WTC11 (cell line): Measurements from ENCODE around the gene B3GALT4. TPM values are rescaled to one million over a fixed set of nuclear protein-coding genes. Genes with fewer than 3 reads are reported as not detected.

Experiments used
- ATAC-seq: fragments of 200-7000 bp; cut with Tn5 transposase; 2 replicates; pipeline ENCODE4 v1.10.0; 2021; ENCODE audit warnings: mild to moderate bottlenecking, moderate library complexity
- CTCF ChIA-PET: fragments of 300-600 bp; sonication (Branson Sonifier 250); formaldehyde crosslinking; loops from one replicate; lab custom pipeline; 2021; ENCODE audit warnings: antibody characterized with exemption; lab: Charles Lee
- POLR2A ChIA-PET: fragments of 350-600 bp; sonication (Branson Sonifier 250); formaldehyde crosslinking; loops from one replicate; lab custom pipeline; 2021; ENCODE audit warnings: antibody characterized with exemption; lab: Charles Lee
- DNase-seq: peaks from one replicate; pipeline ENCODE4 v3.0.0; 2021; ENCODE audit warnings: low spot score
- H3K27ac Mint-ChIP-seq: 2 replicates; pipeline ENCODE4 v1.8.0; 2021; ENCODE audit warnings: mixed read lengths
- H3K27me3 Mint-ChIP-seq: 2 replicates; pipeline ENCODE4 v1.8.0; 2021; ENCODE audit warnings: low read depth, mild to moderate bottlenecking, moderate library complexity, mixed read lengths
- H3K36me3 Mint-ChIP-seq: 2 replicates; pipeline ENCODE4 v1.8.0; 2021; ENCODE audit warnings: mixed read lengths
- H3K4me1 Mint-ChIP-seq: 2 replicates; pipeline ENCODE4 v1.8.0; 2022; ENCODE audit warnings: mixed read lengths
- H3K4me3 Mint-ChIP-seq: 2 replicates; pipeline ENCODE4 v1.8.0; 2021; ENCODE audit warnings: mild to moderate bottlenecking, moderate library complexity, mixed read lengths
- H3K9me3 Mint-ChIP-seq: 2 replicates; pipeline ENCODE4 v1.8.0; 2021; ENCODE audit warnings: mixed read lengths
- CBFB ChIP-seq: sonication (generic); formaldehyde crosslinking; IDR thresholded peaks from 2 replicates; pipeline ENCODE4 v1.8.1; 2022; ENCODE audit warnings: mild to moderate bottlenecking, low read depth, missing genetic modification reagents
- ESRRA ChIP-seq: sonication (generic); formaldehyde crosslinking; IDR thresholded peaks from 2 replicates; pipeline ENCODE4 v1.8.1; 2022; ENCODE audit warnings: mild to moderate bottlenecking, missing genetic modification reagents, borderline replicate concordance
- ETV6 ChIP-seq: sonication (generic); formaldehyde crosslinking; IDR thresholded peaks from 2 replicates; pipeline ENCODE4 v1.8.1; 2022; ENCODE audit warnings: mild to moderate bottlenecking, missing genetic modification reagents
- FOXP1 ChIP-seq: sonication (generic); formaldehyde crosslinking; IDR thresholded peaks from 2 replicates; pipeline ENCODE4 v1.8.0; 2022; ENCODE audit warnings: missing genetic modification reagents, mild to moderate bottlenecking, moderate library complexity, borderline replicate concordance
- GABPB1 ChIP-seq: sonication (generic); formaldehyde crosslinking; IDR thresholded peaks from 2 replicates; pipeline ENCODE4 v1.8.1; 2023; ENCODE audit warnings: mild to moderate bottlenecking, missing genetic modification reagents
- IRF1 ChIP-seq: sonication (generic); formaldehyde crosslinking; IDR thresholded peaks from 2 replicates; pipeline ENCODE4 v1.8.0; 2023; ENCODE audit warnings: missing genetic modification reagents
- JAZF1 ChIP-seq: fragments of 250-450 bp; sonication (Bioruptor Pico); IDR thresholded peaks from 2 replicates; pipeline ENCODE4 v1.9.0; 2021; ENCODE audit warnings: moderate library complexity, mild to moderate bottlenecking, inconsistent platforms
- KAT7 ChIP-seq: sonication (generic); formaldehyde crosslinking; IDR thresholded peaks from 2 replicates; pipeline ENCODE4 v1.8.1; 2023; ENCODE audit warnings: missing genetic modification reagents, mild to moderate bottlenecking, borderline replicate concordance
- MXD4 ChIP-seq: fragments of 250-450 bp; sonication (Bioruptor Pico); IDR thresholded peaks from 2 replicates; pipeline ENCODE4 v1.8.0; 2021; ENCODE audit warnings: mild to moderate bottlenecking, moderate library complexity, borderline replicate concordance
- NFATC4 ChIP-seq: fragments of 250-450 bp; sonication (Bioruptor Pico); IDR thresholded peaks from 2 replicates; pipeline ENCODE4 v1.9.0; 2021; ENCODE audit warnings: mild to moderate bottlenecking
- NR3C1 ChIP-seq: sonication (generic); formaldehyde crosslinking; conservative IDR thresholded peaks from 2 replicates; pipeline ENCODE4 v1.8.1; 2023; ENCODE audit warnings: low read depth, mild to moderate bottlenecking, missing genetic modification reagents
- PREB ChIP-seq: sonication (generic); formaldehyde crosslinking; IDR thresholded peaks from 2 replicates; pipeline ENCODE4 v1.8.1; 2022; ENCODE audit warnings: mild to moderate bottlenecking, missing genetic modification reagents, moderate library complexity, borderline replicate concordance
- TEAD1 ChIP-seq: sonication (generic); formaldehyde crosslinking; IDR thresholded peaks from 2 replicates; pipeline ENCODE4 v1.8.0; 2022; ENCODE audit warnings: mild to moderate bottlenecking, missing genetic modification reagents
- TEAD4 ChIP-seq: sonication (generic); formaldehyde crosslinking; IDR thresholded peaks from 2 replicates; pipeline ENCODE4 v1.8.0; 2022; ENCODE audit warnings: mild to moderate bottlenecking, missing genetic modification reagents
- ZNF219 ChIP-seq: sonication (generic); formaldehyde crosslinking; IDR thresholded peaks from 2 replicates; pipeline ENCODE4 v1.8.0; 2023; ENCODE audit warnings: missing genetic modification reagents, mild to moderate bottlenecking, borderline replicate concordance
- ZNF232 ChIP-seq: sonication (generic); formaldehyde crosslinking; IDR thresholded peaks from 2 replicates; pipeline ENCODE4 v1.8.0; 2022; ENCODE audit warnings: mild to moderate bottlenecking, missing genetic modification reagents
- ZNF263 ChIP-seq: sonication (generic); formaldehyde crosslinking; IDR thresholded peaks from 2 replicates; pipeline ENCODE4 v1.8.1; 2022; ENCODE audit warnings: low read depth, mild to moderate bottlenecking, moderate library complexity, missing genetic modification reagents
- ZNF281 ChIP-seq: sonication (generic); formaldehyde crosslinking; IDR thresholded peaks from 2 replicates; pipeline ENCODE4 v1.8.0; 2023; ENCODE audit warnings: mild to moderate bottlenecking, missing genetic modification reagents
- total RNA-seq: library from RNA; stranded (reverse); gene quantifications from 3 replicates; pipeline ENCODE4 v1.2.3, GENCODE V29; 2021
- TF ChIP-seq, protein P1 (sequence below): sonication (generic); formaldehyde crosslinking; IDR thresholded peaks from 2 replicates; pipeline ENCODE4 v1.8.1; 2022; ENCODE audit warnings: mild to moderate bottlenecking, moderate library complexity, missing genetic modification reagents
- TF ChIP-seq, protein P2 (sequence below): sonication (generic); formaldehyde crosslinking; IDR thresholded peaks from 2 replicates; pipeline ENCODE4 v1.8.1; 2022; ENCODE audit warnings: low read depth, mild to moderate bottlenecking, moderate library complexity, missing genetic modification reagents, borderline replicate concordance
- TF ChIP-seq, protein P3 (sequence below): sonication (generic); formaldehyde crosslinking; IDR thresholded peaks from 2 replicates; pipeline ENCODE4 v1.8.1; 2023; ENCODE audit warnings: mild to moderate bottlenecking, missing genetic modification reagents, moderate library complexity
- TF ChIP-seq, protein P4 (sequence below): sonication (generic); formaldehyde crosslinking; IDR thresholded peaks from 2 replicates; pipeline ENCODE4 v1.8.1; 2022; ENCODE audit warnings: missing genetic modification reagents, borderline replicate concordance

Gene B3GALT4
- total RNA-seq, 1 experiment from 2014 or later, result 4.1 TPM

- Mint-ChIP-seq H3K27me3 (no peaks in the 10 kb centered on the region), H3K4me1 (peaks cover 17% of the 10 kb centered on the region), H3K36me3 (peaks cover 12% of the 10 kb centered on the region; the same call in 1 of the 2 replicates), H3K9me3 (no peaks in the 10 kb centered on the region), H3K27ac (peak within 1 kb of the TSS; percentile 100), H3K4me3 (peak within 1 kb of the TSS; percentile 99)
- ChIA-PET CTCF (interaction anchor here (0.5 to 4.0 kb wide), 11 partner anchors 9 to 120 kb away, joined by 3 to 40 read pairs (median 5); partner anchors contain the start of genes B3GALT4, CUTA, PFDN6 and WDR46), POLR2A (interaction anchor here (0.8 to 1.6 kb wide), 6 partner anchors 9 to 327 kb away, joined by 4 to 19 read pairs (median 6); partner anchors contain the start of genes B3GALT4, PFDN6, RPS18 and VPS52)
- ATAC-seq (no peak), DNase-seq (peak; percentile 43)
- TF ChIP-seq, protein P1, sequence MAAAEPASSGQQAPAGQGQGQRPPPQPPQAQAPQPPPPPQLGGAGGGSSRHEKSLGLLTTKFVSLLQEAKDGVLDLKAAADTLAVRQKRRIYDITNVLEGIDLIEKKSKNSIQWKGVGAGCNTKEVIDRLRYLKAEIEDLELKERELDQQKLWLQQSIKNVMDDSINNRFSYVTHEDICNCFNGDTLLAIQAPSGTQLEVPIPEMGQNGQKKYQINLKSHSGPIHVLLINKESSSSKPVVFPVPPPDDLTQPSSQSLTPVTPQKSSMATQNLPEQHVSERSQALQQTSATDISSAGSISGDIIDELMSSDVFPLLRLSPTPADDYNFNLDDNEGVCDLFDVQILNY (CRISPR knock-in tag), result no peak
- TF ChIP-seq, protein P2, sequence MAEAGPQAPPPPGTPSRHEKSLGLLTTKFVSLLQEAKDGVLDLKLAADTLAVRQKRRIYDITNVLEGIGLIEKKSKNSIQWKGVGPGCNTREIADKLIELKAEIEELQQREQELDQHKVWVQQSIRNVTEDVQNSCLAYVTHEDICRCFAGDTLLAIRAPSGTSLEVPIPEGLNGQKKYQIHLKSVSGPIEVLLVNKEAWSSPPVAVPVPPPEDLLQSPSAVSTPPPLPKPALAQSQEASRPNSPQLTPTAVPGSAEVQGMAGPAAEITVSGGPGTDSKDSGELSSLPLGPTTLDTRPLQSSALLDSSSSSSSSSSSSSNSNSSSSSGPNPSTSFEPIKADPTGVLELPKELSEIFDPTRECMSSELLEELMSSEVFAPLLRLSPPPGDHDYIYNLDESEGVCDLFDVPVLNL (CRISPR knock-in tag), result no peak
- TF ChIP-seq TEAD1 (CRISPR knock-in tag) (no peak), TEAD4 (CRISPR knock-in tag) (no peak), GABPB1 (CRISPR knock-in tag) (no peak), ETV6 (CRISPR knock-in tag) (no peak; the same call in 1 of the 2 replicates), ZNF281 (0 out of 2 replicates have a peak, but pooled peaks have one; percentile 4), JAZF1 (CRISPR knock-in tag) (no peak), CBFB (CRISPR knock-in tag) (no peak)
Observed at GRCh38 chr6:33298773-33299236, 21.9 kb downstream of the B3GALT4 start, which contains the start of gene RGL2. TSS of gene RGL2 (minus strand) at chr6:33298942. CDS start at chr6:33298610, 332 bp downstream.

- peak overlapping the region; percentile 99 for H3K4me3 Mint-ChIP-seq
- ChIA-PET POLR2A (interaction anchor here (0.6 to 1.6 kb wide), 9 partner anchors 9 to 327 kb away, joined by 3 to 19 read pairs (median 4); partner anchors contain the start of genes B3GALT4, PFDN6, RPS18 and VPS52), CTCF (interaction anchor here (0.6 to 4.0 kb wide), 18 partner anchors 9 to 127 kb away, joined by 3 to 40 read pairs (median 4); partner anchors contain the start of genes B3GALT4, CUTA, PFDN6 and SYNGAP1)
- no peaks in the 10 kb centered on the region for H3K27me3 Mint-ChIP-seq
- H3K9me3 Mint-ChIP-seq, result no peaks in the 10 kb centered on the region
- DNase-seq (peak; percentile 87), ATAC-seq (peak; percentile 54)
- H3K4me1 Mint-ChIP-seq, result peaks cover 17% of the 10 kb centered on the region
- H3K36me3 Mint-ChIP-seq, result peaks cover 9% of the 10 kb centered on the region; the same call in 1 of the 2 replicates
- H3K27ac Mint-ChIP-seq, result peak overlapping the region; percentile 100
- TF ChIP-seq IRF1 (no peak), ZNF232 (CRISPR knock-in tag) (no peak), NR3C1 (no peak), ETV6 (CRISPR knock-in tag) (peak; percentile 23; the same call in 1 of the 2 replicates), FOXP1 (CRISPR knock-in tag) (peak; percentile 64; the same call in 1 of the 2 replicates), ZNF219 (CRISPR knock-in tag) (no peak), ESRRA (CRISPR knock-in tag) (peak; percentile 31; the same call in 1 of the 2 replicates), TEAD1 (CRISPR knock-in tag) (no peak), TEAD4 (CRISPR knock-in tag) (no peak), KAT7 (CRISPR knock-in tag) (no peak; the same call in 1 of the 2 replicates), ZNF263 (CRISPR knock-in tag) (no peak), NFATC4 (no peak), PREB (CRISPR knock-in tag) (0 out of 2 replicates have a peak, but pooled peaks have one; percentile 18), MXD4 (CRISPR knock-in tag) (no peak)
- TF ChIP-seq, protein P3, sequence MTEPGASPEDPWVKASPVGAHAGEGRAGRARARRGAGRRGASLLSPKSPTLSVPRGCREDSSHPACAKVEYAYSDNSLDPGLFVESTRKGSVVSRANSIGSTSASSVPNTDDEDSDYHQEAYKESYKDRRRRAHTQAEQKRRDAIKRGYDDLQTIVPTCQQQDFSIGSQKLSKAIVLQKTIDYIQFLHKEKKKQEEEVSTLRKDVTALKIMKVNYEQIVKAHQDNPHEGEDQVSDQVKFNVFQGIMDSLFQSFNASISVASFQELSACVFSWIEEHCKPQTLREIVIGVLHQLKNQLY (CRISPR knock-in tag), result no peak
- TF ChIP-seq, protein P4, sequence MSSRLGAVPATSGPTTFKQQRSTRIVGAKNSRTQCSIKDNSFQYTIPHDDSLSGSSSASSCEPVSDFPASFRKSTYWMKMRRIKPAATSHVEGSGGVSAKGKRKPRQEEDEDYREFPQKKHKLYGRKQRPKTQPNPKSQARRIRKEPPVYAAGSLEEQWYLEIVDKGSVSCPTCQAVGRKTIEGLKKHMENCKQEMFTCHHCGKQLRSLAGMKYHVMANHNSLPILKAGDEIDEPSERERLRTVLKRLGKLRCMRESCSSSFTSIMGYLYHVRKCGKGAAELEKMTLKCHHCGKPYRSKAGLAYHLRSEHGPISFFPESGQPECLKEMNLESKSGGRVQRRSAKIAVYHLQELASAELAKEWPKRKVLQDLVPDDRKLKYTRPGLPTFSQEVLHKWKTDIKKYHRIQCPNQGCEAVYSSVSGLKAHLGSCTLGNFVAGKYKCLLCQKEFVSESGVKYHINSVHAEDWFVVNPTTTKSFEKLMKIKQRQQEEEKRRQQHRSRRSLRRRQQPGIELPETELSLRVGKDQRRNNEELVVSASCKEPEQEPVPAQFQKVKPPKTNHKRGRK (CRISPR knock-in tag), result no peak
Observed at GRCh38 chr6:33299237-33299944, 22.5 kb downstream of the B3GALT4 start.
